Ishikawa (cell line): ENCODE data around the gene AP3B1.

Experiments used
- NFIC ChIP-seq: IDR thresholded peaks from 2 replicates; pipeline ENCODE4 v1.6.1; 2012
- TCF12 ChIP-seq: IDR thresholded peaks from 2 replicates; pipeline ENCODE4 v1.6.1; 2012; ENCODE audit warnings: low read depth
- TF ChIP-seq, protein P1 (sequence below): IDR thresholded peaks from 2 replicates; pipeline ENCODE4 v1.6.1; 2012

DNA sequence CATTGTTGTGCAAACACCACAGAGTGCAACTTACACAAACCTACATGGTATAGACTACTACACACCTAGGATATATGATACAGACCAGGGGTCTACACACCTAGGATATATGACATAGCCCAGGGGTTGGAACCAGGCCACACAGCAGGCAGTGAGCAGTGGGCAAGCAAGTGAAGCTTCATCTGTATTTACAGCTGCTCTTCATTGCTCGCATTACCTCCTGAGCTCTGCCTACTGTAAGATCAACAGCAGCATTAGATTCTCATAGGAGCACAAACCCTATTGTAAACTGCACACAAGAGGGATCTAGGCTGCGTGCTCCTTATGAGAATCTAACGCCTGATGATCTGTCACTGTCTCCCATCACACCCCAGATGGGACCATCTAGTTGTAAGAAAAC is 56.6 kb downstream of the AP3B1 start:
- TF ChIP-seq, protein P1, sequence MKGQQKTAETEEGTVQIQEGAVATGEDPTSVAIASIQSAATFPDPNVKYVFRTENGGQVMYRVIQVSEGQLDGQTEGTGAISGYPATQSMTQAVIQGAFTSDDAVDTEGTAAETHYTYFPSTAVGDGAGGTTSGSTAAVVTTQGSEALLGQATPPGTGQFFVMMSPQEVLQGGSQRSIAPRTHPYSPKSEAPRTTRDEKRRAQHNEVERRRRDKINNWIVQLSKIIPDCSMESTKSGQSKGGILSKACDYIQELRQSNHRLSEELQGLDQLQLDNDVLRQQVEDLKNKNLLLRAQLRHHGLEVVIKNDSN: no peak
- TF ChIP-seq TCF12: no peak
- TF ChIP-seq NFIC: no peak
